Stimulated activated naive CD8-positive, alpha-beta T cell treated with anti-CD3 and anti-CD28 coated beads, Interleukin-15, amount 100 ng/mL, for 72 hours (primary cell): ENCODE results near the gene TLCD4.
"Not testable (repeated sequence)": the region's sequence is repeated elsewhere in the genome, so short reads cannot be mapped to it uniquely, and the experiment has no call there.

Experiments
- ATAC-seq: fragments of 150-1000 bp; cut with Tn5 transposase; 2 replicates; pipeline ENCODE4 v1.10.0; 2021; ENCODE audit warnings: mild to moderate bottlenecking, moderate library complexity
- DNase-seq, 2 donors: peaks; one replicate each; pipeline ENCODE4 v3.0.0; 2021 to 2022
- H3K27ac Mint-ChIP-seq, 2 donors: one replicate each; pipeline ENCODE4 v1.8.0; 2022; ENCODE audit warnings: mild to moderate bottlenecking in 2 of 2, mixed read lengths in 2 of 2, moderate library complexity in 2 of 2
- H3K27me3 Mint-ChIP-seq: one replicate; pipeline ENCODE4 v1.8.0; 2022; ENCODE audit warnings: mixed read lengths
- H3K4me1 Mint-ChIP-seq: one replicate; pipeline ENCODE4 v1.8.0; 2022; ENCODE audit warnings: mild to moderate bottlenecking, mixed read lengths
- H3K4me3 Mint-ChIP-seq, 2 donors: one replicate each; pipeline ENCODE4 v1.8.0; 2022; ENCODE audit warnings: mild to moderate bottlenecking in 2 of 2, mixed read lengths in 2 of 2, moderate library complexity in 1 of 2
- H3K9me3 Mint-ChIP-seq, 2 donors: one replicate each; pipeline ENCODE4 v1.8.0; 2022; ENCODE audit warnings: mixed read lengths in 2 of 2

The TLCD4 gene

DNA sequence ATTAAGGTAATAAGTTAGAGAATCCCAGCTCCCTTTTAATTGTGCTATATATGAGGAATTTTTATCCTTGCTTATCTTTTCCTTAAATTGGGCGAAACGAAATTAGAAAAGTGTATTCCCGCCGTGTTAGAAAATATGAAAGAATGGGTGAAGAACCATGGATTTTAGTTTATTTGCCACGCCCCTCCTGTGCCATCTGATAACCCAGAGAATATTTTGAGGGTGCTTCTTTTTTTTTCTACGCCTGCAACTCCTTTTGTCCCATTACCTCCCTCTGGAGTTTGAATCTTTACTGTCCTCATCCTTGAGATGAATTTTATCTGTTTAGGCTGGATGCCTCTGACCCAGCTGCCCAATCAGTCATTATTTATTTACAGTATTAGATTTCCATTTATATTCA lies 1.6 kb downstream of the TLCD4 start:
- Mint-ChIP-seq H3K27me3 (peaks cover 42% of the 10 kb centered on the region), H3K9me3 (no peaks in the 10 kb centered on the region), H3K27ac (peak overlapping the region in 1 of 2 donors; percentile 69), H3K4me3 (peak overlapping the region in 1 of 2 donors; percentile 27), H3K4me1 (no peaks in the 10 kb centered on the region)
- DNase-seq: no peak
- no peak for ATAC-seq

DNA sequence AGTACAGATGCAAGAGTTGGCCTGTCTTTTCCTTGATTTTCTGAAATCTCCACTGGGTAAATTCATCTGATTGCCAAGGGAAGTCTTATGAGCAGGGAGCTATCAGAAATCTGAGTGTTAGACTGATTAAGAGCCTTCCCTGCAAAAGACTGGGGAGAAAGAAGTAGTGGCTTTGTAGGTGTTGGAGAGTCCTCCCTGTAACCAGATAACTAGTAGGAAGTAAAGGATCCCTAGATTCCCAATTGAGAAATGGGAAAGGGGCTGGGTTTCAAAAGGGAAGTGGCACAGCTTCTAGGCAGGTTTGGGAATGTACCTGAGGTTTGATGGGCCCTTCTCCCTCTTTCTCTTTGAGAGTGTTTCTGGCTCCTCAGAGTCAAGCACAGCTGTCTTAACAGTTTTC lies 2.1 kb downstream of the TLCD4 start:
- no peak overlapping the region for H3K4me3 Mint-ChIP-seq
- no peak overlapping the region for H3K27ac Mint-ChIP-seq
- no peak for DNase-seq

DNA sequence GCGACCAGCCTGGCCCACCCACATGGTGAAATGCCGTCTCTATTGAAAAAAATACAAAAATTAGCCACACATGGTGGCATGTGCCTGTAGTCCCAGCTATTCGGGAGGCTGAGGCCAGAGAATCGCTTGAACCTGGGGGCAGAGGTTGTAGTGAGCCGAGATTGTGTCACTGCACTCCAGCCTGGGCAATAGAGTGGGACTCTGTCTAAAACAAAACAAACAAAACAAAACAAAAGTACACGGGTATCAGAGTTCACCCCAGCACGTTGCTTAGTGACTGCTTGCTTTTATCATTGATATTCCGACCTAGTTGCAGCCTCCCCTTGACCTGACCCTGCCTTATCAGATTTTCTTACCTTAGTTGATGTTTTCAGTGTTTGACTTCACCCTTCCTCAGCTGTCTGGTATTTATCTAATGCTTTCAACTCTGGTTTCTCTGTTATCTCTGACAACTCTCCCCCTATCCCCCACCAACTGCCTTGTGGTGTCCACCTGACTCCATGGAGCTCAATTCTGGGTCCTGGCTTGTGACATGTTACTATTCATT lies 5.1 kb downstream of the TLCD4 start:
- Mint-ChIP-seq H3K27me3 (peaks cover 43% of the 10 kb centered on the region), H3K9me3 (no peaks in the 10 kb centered on the region)
- no peak for ATAC-seq

More for the DNA sequence above, 2.1 kb downstream of the TLCD4 start:
- H3K4me1 Mint-ChIP-seq: no peaks in the 10 kb centered on the region
- ATAC-seq: no peak
- H3K9me3 Mint-ChIP-seq: no peaks in the 10 kb centered on the region
- H3K27me3 Mint-ChIP-seq: peaks cover 43% of the 10 kb centered on the region

DNA sequence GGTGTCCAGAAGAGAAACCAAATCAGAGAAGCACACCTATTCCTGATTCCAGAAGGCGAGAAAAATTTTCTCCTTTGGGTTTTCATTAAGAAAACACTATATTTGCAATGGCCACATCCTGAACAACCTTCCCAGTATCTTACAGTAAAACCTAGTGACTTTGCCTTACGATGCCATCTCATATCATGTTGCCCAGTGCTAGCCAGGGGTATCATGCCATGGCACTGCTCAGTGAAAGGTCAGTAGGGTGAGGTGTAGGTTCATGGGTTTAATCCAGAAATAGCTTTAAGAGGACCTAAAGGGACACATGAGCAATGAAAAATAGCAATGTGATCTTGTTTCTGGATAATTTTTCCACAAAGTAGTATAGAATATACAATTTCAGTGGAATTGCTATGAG lies 7.2 kb downstream of the TLCD4 start:
- DNase-seq: no peak
- no peak for ATAC-seq
- Mint-ChIP-seq H3K4me1 (no peaks in the 10 kb centered on the region), H3K27me3 (peaks cover 29% of the 10 kb centered on the region), H3K27ac (no peak overlapping the region), H3K4me3 (no peak overlapping the region), H3K9me3 (no peaks in the 10 kb centered on the region)

More for the DNA sequence above, 5.1 kb downstream of the TLCD4 start:
- Mint-ChIP-seq H3K4me1 (no peaks in the 10 kb centered on the region), H3K27ac (no peak overlapping the region), H3K4me3 (no peak overlapping the region)
- no peak for DNase-seq

DNA sequence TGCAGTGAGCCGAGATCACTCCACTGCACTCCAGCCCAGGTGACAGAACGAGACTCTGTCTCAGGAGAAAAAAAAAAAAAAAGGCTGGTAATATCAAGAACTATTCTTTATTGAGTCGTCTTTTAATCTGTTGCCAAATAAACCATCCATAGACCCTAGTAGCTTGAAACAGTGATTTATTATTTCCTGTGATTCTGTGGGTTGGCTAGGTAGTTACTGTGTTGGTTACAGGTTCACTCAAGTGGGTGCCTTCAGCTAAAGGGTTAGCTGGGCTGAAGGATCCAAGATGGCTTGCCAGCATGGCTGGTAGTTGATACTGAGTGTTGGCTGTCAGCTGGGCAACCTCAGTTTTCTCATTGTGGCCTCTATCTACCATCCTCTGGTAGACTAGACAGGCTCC lies 9.2 kb downstream of the TLCD4 start:
- peaks cover 0 to 3% of the 10 kb centered on the region in 2 donors for H3K9me3 Mint-ChIP-seq
- ATAC-seq (no peak), DNase-seq (no peak)
- no peak overlapping the region for H3K27ac Mint-ChIP-seq
- H3K4me1 Mint-ChIP-seq: no peaks in the 10 kb centered on the region
- H3K4me3 Mint-ChIP-seq: no peak overlapping the region
- H3K27me3 Mint-ChIP-seq: peaks cover 9% of the 10 kb centered on the region

DNA sequence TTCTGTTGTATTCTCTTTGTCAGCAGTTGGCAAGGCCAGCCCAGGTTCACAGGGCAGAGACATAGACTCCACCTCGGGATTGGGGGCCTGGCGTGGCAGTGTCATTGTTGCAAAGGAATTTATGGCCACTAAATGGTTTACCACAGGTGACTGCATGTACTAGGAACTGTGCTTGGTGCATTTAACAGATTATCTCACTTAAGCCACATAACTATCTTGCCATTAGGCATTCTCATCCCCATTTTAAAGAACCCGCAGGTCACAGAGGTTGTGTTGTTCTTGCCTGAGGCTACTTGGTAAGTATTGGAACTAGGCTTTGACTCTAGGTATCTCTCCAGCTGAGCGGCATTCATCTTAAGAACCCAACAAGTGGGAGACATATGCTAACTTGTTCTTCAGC lies 9.7 kb downstream of the TLCD4 start:
- H3K4me3 Mint-ChIP-seq: no peak overlapping the region
- DNase-seq: no peak
- H3K9me3 Mint-ChIP-seq: peaks cover 0 to 5% of the 10 kb centered on the region in 2 donors
- no peaks in the 10 kb centered on the region for H3K4me1 Mint-ChIP-seq
- H3K27ac Mint-ChIP-seq: no peak overlapping the region
- H3K27me3 Mint-ChIP-seq: peaks cover 8% of the 10 kb centered on the region
- no peak for ATAC-seq

DNA sequence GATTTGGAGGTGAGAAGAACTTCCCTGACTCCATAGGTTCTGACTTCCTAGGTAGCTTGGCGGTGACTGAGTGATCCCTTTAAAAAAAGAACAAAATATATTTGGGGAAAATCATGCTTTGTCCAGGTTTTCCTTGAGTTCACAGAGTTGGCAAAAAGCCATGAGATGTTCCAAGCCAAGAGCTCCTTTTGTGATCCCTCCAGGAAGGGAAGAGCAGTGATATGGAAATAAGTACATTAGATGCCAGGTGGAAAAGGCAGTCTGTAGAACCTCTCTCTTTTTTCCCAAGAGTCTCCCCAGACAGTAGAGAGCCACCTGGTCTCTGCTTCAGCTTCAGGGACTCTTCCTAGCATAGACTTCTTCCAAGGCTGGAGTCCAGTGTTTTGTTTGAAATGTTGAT lies 10.2 kb downstream of the TLCD4 start:
- Mint-ChIP-seq H3K9me3 (peaks cover 0 to 5% of the 10 kb centered on the region in 2 donors), H3K4me3 (no peak overlapping the region), H3K4me1 (no peaks in the 10 kb centered on the region), H3K27ac (no peak overlapping the region), H3K27me3 (peaks cover 8% of the 10 kb centered on the region)
- DNase-seq (no peak), ATAC-seq (no peak)

DNA sequence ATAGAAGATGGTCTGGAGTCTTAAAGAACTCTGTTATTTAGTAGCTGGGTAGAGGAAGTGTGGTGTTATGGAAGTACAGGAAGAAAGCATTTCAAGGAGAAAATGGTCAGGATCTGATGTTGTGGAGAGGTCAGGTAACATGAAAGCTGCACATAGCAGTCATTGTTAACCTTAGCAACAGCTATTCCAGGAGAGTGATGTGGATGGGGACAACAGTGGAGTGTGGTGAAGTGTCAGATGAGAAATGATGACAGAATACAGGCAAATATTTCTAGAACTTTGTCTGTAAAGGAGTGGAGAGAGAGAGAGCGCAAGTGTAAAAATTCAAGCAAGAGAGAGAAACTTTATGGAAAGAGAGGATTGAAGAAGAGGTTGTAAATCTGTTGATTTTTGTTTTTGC lies 15.6 kb downstream of the TLCD4 start:
- DNase-seq (no peak), ATAC-seq (no peak)
- Mint-ChIP-seq H3K9me3 (peaks cover 0 to 5% of the 10 kb centered on the region in 2 donors), H3K4me1 (no peaks in the 10 kb centered on the region), H3K4me3 (no peak overlapping the region), H3K27me3 (peaks cover 14% of the 10 kb centered on the region), H3K27ac (no peak overlapping the region)

DNA sequence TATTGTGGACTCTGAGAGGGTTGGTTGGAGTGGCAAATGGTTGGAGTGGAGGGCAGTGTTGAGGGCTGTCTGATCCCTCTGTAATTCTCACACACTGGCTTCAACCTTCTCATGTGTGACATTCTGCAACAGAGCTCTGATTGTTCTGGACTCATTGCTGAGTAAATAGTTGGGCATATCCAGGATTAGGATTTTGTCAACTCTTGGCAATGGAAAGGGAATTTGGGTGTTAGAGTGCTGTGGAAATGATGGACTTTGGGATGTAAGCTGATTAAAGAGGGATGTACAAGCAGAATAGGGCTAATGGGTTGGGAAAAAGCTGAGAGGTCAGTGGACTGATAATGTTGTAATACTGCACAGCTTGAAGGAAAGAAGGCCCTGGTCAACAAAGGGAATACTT lies 16.5 kb downstream of the TLCD4 start:
- no peak overlapping the region for H3K4me3 Mint-ChIP-seq
- peaks cover 17% of the 10 kb centered on the region for H3K27me3 Mint-ChIP-seq
- H3K27ac Mint-ChIP-seq: no peak overlapping the region
- peaks cover 0 to 5% of the 10 kb centered on the region in 2 donors for H3K9me3 Mint-ChIP-seq
- ATAC-seq (no peak), DNase-seq (no peak)
- H3K4me1 Mint-ChIP-seq: no peaks in the 10 kb centered on the region

DNA sequence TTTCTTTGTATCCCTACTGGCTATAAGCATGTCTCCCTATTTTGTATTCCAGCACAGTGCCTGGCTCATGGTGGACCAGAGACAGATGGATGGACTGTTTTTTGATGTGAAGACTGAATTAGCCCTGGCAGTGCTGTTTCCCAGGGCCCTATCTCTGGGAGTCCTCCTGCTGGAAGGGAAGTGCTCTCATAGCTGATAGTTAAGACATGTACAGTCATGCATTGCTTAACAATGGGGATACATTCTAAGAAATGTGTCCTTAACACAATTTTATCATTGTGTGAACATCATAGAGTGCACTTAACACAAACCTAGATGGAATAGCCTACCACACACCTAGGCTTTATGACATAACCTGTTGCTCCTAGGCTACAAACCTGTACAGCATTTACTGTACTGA lies 21.1 kb downstream of the TLCD4 start:
- no peak for DNase-seq
- peaks cover 17% of the 10 kb centered on the region for H3K27me3 Mint-ChIP-seq
- no peaks in the 10 kb centered on the region for H3K4me1 Mint-ChIP-seq
- H3K27ac Mint-ChIP-seq: no peak overlapping the region
- no peak overlapping the region for H3K4me3 Mint-ChIP-seq
- no peaks in the 10 kb centered on the region for H3K9me3 Mint-ChIP-seq
- ATAC-seq: no peak

DNA sequence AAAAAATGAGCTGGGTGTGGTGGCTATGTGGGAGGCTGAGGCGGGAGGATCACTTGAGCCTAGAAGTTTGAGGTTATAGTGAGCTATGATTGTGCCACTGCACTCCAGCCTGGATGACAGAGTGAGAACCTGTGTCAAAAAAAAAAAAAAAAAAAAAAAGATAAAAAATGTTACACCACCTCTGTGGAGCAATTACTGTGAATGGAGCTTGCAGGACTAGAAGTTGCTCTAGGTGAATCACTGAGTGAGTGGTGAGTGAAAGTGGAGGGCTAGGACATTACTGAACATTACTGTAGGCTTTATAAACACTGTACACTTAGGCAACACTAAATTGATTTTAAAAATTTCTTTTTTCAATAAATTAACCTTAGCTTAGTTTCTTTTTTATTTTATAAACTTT lies 21.9 kb downstream of the TLCD4 start:
- Mint-ChIP-seq H3K4me3 (no peak overlapping the region), H3K27ac (no peak overlapping the region), H3K9me3 (no peaks in the 10 kb centered on the region), H3K4me1 (no peaks in the 10 kb centered on the region), H3K27me3 (peaks cover 17% of the 10 kb centered on the region)
- no peak for DNase-seq
- ATAC-seq: no peak

DNA sequence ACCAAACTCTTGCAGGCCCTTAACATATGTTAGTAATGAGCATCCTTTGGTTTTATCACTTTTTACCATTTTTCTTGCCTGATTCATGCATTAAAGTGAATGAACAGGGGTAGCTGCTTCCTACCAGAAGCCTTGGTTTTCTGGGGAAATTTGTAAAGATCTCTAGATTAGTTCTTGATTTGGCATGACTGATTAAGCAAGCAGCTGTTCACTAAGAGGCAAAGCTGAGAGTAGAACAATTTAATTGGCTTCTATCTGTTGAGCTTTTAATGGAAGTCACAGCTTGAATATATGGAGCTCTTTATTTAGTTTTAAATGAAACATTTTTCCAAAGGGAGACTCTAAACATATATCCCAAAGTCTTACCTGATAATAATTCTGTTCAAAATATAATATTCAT lies 23.6 kb downstream of the TLCD4 start:
- peaks cover 17% of the 10 kb centered on the region for H3K27me3 Mint-ChIP-seq
- H3K4me1 Mint-ChIP-seq: no peaks in the 10 kb centered on the region
- no peak overlapping the region for H3K27ac Mint-ChIP-seq
- no peaks in the 10 kb centered on the region for H3K9me3 Mint-ChIP-seq
- ATAC-seq: no peak
- H3K4me3 Mint-ChIP-seq: no peak overlapping the region
- no peak for DNase-seq

DNA sequence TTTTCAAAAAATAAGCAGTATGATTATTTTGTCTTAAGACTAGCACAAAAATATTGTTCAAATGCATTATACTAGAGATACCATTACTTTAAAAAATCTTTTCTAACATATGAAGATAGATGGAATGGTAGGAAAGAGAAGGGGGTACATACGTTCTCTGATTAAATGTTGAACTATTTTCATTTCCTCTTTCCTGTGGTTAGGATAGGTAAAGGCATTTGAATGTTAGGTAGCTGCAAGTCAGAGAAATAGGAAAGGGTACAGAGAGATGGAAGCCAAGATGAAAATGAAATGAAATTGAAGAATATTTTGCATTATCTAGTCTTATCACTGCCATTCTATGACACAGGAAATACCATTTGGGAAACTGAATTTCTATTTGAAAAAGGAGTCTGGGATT lies 28.3 kb downstream of the TLCD4 start:
- H3K9me3 Mint-ChIP-seq: no peaks in the 10 kb centered on the region
- H3K27ac Mint-ChIP-seq: no peak overlapping the region
- no peaks in the 10 kb centered on the region for H3K4me1 Mint-ChIP-seq
- no peak overlapping the region for H3K4me3 Mint-ChIP-seq
- no peak for DNase-seq
- no peaks in the 10 kb centered on the region for H3K27me3 Mint-ChIP-seq
- ATAC-seq: no peak

DNA sequence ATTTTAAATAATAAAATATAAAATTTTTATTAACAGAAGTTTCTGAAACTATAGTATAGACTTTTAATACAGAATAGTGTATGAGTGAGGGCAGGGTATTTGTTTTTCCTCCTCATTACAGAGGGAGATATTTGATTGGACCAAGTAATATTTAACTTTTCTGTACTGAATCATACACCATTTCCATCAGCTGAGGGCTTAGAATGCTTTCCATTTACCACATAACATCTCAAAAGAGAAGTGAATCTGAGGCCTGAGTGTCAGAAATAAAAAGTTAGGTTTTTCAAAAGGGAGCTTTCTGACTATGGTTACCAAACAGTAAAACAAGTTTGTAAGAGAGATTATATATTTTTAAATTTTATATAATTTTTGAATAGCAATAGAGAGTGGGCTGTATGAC lies 29.5 kb downstream of the TLCD4 start:
- H3K9me3 Mint-ChIP-seq: no peaks in the 10 kb centered on the region
- ATAC-seq: no peak
- no peak overlapping the region for H3K27ac Mint-ChIP-seq

DNA sequence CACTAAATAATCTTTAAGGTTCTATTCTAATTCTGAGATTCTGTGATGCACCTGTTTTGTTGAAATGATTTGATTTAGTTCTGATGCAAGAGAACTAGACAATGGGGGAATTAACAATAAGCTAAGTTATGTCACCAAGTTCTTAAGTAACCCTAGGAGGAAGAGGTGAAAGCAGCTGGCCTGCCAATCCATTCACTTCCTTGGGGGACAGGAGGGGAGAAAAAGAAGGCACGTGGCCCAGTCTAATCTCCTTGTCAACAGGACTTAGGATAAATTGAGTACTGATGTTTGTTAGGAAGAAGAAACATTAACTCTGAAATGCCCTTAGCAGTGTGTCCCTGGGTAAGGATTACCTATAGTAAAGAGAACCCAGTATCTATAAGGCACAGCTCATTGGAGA lies 36.9 kb downstream of the TLCD4 start:
- DNase-seq (no peak), ATAC-seq (no peak)
- Mint-ChIP-seq H3K9me3 (no peaks in the 10 kb centered on the region), H3K4me3 (no peak overlapping the region), H3K27me3 (no peaks in the 10 kb centered on the region), H3K4me1 (no peaks in the 10 kb centered on the region), H3K27ac (no peak overlapping the region)

More for the DNA sequence above, 29.5 kb downstream of the TLCD4 start:
- no peaks in the 10 kb centered on the region for H3K4me1 Mint-ChIP-seq
- no peak for DNase-seq
- no peaks in the 10 kb centered on the region for H3K27me3 Mint-ChIP-seq
- no peak overlapping the region for H3K4me3 Mint-ChIP-seq

DNA sequence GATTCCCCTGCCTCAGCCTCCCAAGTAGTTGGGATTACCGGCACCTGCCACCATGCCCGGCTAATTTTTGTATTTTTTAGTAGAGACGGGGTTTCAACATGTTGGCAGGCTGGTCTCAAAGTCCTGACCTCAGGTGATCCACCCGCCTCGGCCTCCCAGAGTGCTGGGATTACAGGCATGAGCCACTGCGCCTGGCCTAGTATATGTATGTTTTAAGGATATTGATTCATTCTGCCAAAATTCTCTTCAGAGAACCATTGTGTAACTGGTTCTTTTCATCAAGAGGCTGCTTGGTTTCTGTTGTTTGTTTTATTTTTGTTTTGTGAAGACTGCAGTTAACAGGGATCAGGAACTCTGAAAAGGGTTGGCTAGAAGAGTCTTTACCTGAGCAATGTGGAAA lies 48.4 kb downstream of the TLCD4 start:
- peaks cover 10 to 20% of the 10 kb centered on the region in 2 donors for H3K9me3 Mint-ChIP-seq
- H3K27me3 Mint-ChIP-seq: peaks cover 16% of the 10 kb centered on the region
- DNase-seq, H3K4me1 Mint-ChIP-seq, H3K27ac Mint-ChIP-seq, ATAC-seq, H3K4me3 Mint-ChIP-seq: not testable (repeated sequence)
